NCI-H774 (cell line): ENCODE data around the gene RFPL3.
"Not testable (repeated sequence)": the region's sequence is repeated elsewhere in the genome, so short reads cannot be mapped to it uniquely, and the experiment has no call there.

Experiments
- DNase-seq: peaks from one replicate; lab custom pipeline; 2025; lab: John Stamatoyannopoulos, UW

Gene RFPL3

GRCh38 chr22:32357567-32357966 lies at the start of gene RFPL3:
RFPL3 (plus strand) TSS chr22:32357867; CDS start chr22:32358072, 205 bp downstream.
- not testable (repeated sequence) for DNase-seq

DNA sequence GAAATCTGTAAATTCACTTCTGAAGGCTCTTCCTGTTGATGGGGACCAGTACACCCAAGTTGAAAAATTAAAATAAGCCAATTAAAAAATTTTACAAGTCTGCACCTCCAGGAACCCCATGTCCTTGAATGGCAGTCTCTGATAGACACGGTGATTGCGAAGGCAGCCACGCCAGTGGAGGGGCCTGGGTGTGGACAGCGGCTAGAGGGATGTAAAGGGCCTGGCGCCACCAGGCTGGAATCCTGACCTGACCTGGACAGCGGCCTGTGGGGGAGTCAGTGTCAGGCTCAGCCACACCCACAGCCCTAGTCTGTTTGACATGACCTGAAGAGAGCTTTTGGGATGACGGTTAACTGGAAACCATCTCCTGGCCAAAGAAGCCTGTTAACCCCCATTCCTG lies 49.5 kb upstream of the RFPL3 start:
- DNase-seq: no peak

- DNase-seq: no peak
Observed at GRCh38 chr22:32308934-32309333, 48.7 kb upstream of the RFPL3 start.

DNA sequence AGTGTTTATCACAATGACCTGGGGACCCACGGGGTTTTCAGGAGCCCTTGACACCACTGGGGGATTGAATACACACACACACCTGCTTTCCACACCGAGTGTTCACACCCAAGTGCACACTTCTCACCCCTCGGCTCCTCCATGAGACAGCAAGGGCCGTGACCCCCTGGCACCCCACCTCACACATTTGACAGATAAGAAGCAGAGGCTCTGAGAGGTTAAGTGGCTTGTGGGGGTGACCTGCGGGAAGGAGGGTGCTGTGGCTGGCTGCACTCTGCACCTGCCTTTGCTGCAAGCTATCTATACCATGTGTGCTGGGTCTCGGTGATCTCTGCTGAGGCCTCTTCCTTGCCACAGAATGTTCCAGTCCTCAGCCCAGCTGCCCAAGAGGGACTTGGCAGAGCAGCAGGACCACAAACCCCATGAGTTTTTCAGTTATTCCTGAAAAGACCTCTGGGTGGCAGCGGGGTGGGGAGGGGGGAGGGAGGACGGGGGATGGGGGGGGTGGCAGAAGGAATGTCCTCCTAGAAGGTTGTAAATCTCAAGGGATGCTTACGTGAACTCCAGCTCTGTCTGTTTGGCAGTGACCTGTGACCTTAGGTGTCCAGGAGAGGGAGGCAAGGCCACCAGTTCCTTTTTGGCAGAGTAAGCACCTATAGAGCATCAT lies 47.9 kb upstream of the RFPL3 start:
- no peak for DNase-seq

- DNase-seq: no peak
Observed at GRCh38 chr22:32310777-32311176, 46.9 kb upstream of the RFPL3 start.

DNA sequence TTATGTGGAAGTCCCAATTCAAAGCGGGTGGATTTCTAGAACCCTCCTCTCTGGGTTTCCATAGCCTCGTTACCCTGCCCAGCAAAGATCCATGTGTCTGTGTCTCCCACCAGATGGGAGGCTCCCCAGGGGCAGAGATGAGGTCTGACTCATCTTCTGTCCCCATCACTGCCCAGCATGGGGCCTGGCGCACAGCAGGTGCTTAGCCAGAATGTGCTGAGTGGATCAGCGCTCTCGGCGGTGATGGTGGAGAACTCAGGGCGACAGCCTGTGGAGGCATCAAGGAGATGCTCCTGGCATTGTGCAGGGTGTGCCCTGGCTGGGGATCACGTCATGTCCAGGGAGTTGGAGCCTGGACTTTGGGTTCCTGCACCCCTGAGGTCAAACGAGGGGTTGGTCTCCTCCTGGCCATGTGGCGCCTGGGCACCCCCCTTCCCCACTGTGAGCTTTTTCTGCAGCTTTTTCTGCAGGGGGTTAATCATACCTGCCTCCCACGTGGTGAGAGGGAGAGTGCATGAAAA lies 46.1 kb upstream of the RFPL3 start:
- no peak for DNase-seq

DNA sequence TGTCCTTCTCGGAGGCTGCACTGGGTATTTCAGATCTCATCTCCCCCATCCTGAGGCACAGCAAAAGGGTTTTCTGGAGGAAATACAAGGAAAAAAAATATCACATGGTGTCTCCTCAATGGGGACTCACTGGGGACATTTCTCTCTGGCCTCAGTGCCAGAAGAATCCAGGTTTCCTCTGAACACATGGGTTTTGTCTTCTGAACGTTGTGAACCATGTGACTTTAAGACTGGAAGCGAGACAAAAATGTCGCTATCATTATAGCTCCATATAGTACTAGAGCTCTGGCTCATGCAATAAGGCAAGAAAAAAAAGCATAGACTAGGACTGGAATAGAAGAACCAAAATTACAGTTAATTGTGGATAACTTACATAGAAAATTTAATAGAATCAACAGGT lies 44.9 kb upstream of the RFPL3 start:
- DNase-seq: no peak

DNA sequence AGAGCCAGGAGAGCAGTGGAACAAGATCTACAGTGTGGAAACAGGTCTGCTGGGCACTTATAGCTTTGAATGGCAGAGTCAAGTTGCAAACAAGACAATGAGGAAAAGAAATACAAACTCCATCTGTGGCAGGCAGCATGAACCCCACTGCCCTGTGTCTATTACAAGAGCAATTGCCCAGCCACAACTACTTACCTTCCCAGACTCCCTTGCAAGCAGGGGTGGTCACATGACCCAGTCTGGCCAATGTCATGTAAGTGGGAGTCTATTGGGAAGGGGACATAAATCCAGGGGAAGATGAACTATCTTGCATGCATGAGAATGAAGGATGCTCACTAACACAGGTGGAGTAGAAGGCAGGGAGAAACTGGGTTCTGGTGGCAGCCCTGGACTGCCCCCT lies 44.1 kb upstream of the RFPL3 start:
- no peak for DNase-seq

GRCh38 chr22:32317524-32317923 lies 40.1 kb upstream of the RFPL3 start:
- no peak for DNase-seq

DNA sequence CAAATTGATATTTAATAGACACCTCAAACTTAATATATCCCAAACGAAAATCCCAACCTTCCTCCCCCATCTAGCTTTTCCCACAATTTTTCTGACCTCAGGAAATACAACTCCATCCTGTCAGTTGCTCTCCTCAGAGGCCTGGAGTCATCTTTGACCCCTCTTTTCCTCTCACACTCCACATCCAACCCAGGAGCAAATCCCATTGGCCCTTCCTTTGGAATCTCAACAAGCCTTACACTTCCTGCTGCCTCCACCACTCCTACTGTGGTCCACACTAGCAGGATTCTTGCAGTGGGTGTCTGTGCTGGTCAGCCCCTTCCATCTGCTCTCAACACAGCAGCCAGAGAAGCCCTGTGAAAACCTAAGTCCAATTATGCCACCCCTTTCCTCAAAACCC lies 39.3 kb upstream of the RFPL3 start:
- DNase-seq: no peak

DNA sequence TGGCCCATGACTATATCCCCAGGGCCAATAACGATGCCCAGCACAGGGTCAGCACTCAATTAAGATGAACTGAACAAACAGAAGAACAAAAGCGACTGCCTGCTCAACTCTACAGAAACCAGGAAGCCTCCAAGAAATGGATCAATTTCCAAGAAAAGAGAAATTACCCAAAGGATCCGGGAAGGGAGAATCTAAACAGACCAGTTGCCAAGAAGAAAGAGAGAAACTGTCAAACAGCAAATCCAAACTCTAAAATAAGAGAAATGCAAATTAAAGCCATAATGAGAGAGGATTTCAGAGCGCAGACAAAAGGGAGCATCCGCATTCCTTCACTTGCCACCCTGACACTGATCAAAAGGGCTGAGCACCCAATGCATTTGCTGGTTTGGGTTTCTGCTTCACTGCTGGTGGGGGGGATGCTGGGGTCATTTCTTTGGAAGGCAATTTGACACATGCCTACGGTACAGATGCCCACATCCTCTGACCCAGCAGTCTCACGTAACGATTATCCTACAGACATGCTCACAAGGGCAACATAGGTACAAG lies 37.7 kb upstream of the RFPL3 start:
- DNase-seq: no peak

- no peak for DNase-seq
Observed at GRCh38 chr22:32322986-32323385, 34.7 kb upstream of the RFPL3 start.

DNA sequence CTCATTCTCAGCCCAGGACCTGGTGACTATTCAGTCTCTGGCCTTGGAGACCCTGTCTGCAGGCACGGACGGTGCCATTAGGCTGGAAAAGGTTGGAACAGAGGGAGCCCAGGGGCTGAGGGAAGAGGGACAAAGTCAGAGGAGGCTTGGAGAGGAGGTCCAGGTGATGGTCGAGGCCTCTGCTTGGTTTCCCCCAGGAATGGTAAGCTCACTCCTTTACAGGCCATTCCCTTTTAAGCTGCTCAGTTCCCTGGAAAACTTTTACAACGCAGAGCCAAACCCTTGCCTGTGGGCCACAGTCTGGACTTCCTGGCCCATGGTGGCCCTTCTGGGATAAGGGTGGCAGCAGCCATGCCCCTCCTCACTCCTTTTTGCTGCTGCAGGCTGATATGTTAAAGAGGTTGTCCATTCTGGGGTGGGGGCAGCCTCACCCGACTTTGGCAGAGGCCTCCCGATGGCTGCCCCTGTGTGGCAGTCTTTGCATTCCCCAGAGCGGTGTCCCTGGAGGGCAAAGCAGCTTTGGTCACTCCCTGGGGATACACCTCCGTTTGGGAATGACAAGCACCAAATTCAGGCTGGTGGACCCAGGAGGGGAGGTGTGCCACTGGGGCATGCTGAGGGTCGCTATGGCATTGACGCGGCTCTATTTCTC lies 34.0 kb upstream of the RFPL3 start:
- no peak for DNase-seq

DNA sequence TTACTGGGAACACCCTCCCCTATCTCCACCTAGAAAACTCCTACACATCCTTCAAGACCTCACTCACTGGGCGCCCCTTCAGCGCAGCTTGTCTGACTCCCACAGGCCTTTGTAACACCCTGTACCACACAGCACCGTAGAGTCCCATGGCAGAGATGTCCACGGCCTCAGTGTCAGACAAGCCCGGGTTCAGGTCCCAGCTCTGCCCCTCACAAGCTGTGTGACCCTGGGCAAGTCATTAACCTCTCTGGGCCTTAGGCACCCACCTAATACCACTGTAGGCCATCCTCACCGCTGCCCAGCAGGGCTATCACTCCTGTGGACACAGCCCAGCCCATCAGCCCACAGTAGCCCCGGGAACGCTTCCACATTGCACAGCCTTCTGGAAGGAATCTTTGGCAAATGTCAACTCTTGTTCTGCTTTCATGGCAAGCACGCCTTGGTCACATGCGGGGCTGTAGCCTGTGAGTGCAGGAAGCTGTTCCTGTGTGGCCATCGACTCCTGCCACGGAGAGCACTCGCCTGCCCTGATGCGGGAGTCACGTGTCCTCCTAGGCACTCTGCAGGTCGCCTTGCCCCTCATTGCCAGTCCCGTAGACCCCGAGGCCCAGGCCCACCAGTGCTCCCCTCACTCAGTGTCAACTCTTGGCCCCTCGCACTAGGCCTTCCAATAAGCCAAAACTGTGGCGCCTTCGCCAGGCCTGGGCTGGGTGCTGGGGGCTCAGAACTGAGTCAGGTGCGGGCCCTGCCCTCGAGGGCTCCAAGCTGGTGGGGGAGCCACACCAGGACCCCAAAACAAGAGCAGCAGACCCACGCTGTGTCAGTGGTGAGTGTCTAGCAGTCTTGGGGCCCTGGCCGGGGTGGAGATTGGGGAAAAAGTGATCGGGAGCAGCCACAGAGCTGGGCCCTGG lies 32.9 kb upstream of the RFPL3 start:
- no peak for DNase-seq

GRCh38 chr22:32325416-32325801 lies 32.3 kb upstream of the RFPL3 start:
- DNase-seq: no peak

DNA sequence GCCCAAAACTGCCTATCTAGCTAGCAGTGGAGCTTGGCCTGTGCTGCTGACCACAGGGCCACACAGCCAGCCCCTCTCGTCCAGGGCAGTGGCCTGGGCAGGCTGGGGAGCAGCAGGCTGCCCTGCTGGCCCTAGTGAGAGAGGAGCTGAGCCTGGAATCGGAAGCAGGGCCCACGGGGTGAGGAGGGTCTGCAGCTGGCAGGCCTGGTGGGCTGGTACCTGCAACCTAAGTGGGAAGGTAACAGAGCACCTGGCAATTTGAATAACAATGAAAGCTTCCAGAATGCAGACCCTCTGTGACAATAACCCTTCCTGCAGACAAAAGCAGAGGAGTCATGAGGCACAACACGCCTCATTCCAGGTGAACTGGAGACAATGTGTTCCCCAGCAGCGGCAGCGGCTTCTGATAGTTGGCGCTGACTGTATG lies 31.8 kb upstream of the RFPL3 start:
- no peak for DNase-seq

GRCh38 chr22:32326647-32327046 lies 31.0 kb upstream of the RFPL3 start:
- no peak for DNase-seq

- no peak for DNase-seq
Observed at GRCh38 chr22:32327066-32327465, 30.6 kb upstream of the RFPL3 start.

- no peak for DNase-seq
Observed at GRCh38 chr22:32327596-32328171, 30.0 kb upstream of the RFPL3 start.

GRCh38 chr22:32328306-32329201 lies 29.1 kb upstream of the RFPL3 start:
- DNase-seq: no peak

DNA sequence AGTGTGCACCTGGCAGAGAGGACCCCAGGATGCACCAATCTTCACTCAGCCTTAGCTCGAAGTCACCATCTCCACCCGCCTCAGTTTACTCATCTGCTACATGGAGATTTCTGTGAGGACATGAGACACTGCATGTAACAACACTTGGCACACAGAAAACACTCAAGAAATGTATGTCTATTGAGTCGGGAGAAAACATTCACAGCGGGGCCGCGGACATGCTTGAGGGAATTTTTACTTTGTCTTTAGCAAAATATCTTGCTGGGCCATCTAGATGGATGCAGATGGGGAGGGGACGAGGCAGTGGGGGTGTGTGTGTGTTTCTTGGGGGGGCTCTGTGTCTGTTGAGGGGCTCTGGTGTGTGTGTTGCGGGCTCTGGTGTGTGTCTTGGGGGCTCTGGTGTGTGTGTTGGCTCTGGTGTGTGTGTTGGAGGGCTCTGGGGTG lies 28.4 kb upstream of the RFPL3 start:
- DNase-seq: no peak
